Central memory CD8-positive, alpha-beta T cell (primary cell): ENCODE data around the gene C1R.
A peak's percentile ranks its signal among the peaks of the same experiment; 100 is the strongest.

Experiments used
- ATAC-seq: fragments of 150-1000 bp; cut with Tn5 transposase; replicated peaks from 2 replicates; pipeline ENCODE4 v1.10.0; 2022; ENCODE audit warnings: mild to moderate bottlenecking, moderate FRiP score, moderate number of reproducible peaks; ENCODE audit not compliant: poor library complexity, severe bottlenecking; ENCODE audit errors: extremely low read depth
- DNase-seq, 2 donors: peaks; one replicate each; pipeline ENCODE4 v3.0.0; 2021; ENCODE audit warnings: low spot score in 2 of 2
- H3K27ac Mint-ChIP-seq: one replicate; pipeline ENCODE4 v1.8.0; 2022; ENCODE audit warnings: low read depth, mild to moderate bottlenecking, moderate library complexity, mixed read lengths
- H3K27me3 Mint-ChIP-seq: one replicate; pipeline ENCODE4 v1.8.0; 2022; ENCODE audit warnings: mixed read lengths
- H3K36me3 Mint-ChIP-seq: one replicate; pipeline ENCODE4 v1.8.0; 2022; ENCODE audit warnings: mild to moderate bottlenecking, moderate library complexity, mixed read lengths; ENCODE audit not compliant: insufficient read depth
- H3K4me1 Mint-ChIP-seq: one replicate; pipeline ENCODE4 v1.8.0; 2022; ENCODE audit warnings: mixed read lengths
- H3K4me3 Mint-ChIP-seq: one replicate; pipeline ENCODE4 v1.8.0; 2022; ENCODE audit warnings: mild to moderate bottlenecking, moderate library complexity, mixed read lengths
- H3K9me3 Mint-ChIP-seq: one replicate; pipeline ENCODE4 v1.8.0; 2022; ENCODE audit warnings: mixed read lengths

Gene C1R

DNA sequence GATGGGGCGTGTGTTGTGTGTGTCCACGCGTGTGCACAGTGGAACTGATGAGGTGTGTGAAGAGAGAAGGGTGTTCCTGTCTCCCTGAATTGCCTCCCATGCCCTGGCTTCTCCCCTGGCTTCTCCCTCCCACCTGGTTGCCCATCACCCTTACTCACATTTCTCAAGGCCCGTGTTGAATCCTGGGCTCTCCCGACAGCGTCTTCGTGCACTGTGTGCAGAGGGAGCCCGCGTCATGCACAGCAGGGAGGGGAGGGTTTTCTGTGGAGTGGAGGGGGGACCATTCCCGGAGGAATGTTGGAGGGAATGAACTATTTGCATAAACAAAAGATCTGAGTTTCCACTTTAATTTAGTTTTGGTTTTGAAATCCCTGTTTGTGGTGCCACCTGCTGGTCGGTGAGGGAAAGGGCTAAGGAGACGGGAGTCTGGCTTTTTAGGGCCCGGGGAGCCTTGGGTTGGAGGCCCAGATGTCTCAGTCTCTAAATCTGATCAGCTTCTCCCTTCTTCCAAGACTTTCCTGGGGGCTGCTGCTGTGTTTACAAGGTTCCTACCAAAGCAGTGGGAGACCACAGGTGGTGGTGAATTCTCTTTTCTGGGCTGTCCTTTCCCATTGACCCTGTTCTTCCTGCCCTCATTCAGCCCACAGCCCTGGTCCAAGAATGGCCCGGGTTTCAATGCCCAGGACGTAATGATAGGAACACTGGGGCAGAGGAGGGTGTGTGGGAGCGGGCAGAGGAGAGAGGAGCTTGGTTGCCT, at the start of gene C1R:
TSS of gene C1R (minus strand) at position 217 of the 757 bp plus-strand sequence. CDS start at position 160, 57 bp downstream.
- no peaks in the 10 kb centered on the region for H3K27me3 Mint-ChIP-seq
- DNase-seq (peak; percentile 54 to 56), ATAC-seq (peak; percentile 64)
- H3K36me3 Mint-ChIP-seq: peaks cover 4% of the 10 kb centered on the region
- peaks cover 14% of the 10 kb centered on the region for H3K4me1 Mint-ChIP-seq
- no peak within 1 kb of the TSS for H3K27ac Mint-ChIP-seq
- peak within 1 kb of the TSS; percentile 79 for H3K4me3 Mint-ChIP-seq
- no peaks in the 10 kb centered on the region for H3K9me3 Mint-ChIP-seq

DNA sequence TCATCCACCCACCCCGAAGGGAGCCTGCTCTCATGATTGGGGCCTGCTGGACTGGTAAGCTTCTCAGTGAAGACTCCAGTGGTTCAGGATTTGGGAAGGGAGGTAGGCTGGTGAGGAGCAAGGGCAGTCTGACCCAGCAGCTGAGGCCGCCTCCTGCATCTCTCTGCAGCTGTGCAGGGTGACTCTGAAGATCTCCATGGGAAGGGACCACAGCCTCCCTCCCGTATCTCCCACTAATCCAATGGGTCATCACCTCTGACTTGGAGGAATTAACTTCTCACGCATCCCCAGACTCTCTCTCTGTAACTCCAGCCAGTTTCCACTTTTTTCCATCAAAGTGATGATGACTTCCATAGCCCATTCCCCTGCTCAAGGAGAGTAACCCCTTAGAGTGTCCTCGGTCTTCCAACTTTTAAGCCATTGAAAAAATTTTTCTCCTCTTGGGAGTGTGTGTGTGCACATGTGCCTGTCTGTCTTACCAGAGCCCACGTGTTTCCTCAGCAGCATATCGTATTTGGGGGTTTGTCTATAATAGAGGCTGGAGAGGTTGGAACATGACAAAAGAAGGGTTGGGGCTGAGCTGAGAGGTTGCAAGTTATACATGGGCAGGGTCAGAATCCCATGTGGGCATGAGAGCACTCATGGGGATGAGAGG, 49.2 kb upstream of the C1R start:
- Mint-ChIP-seq H3K27me3 (no peaks in the 10 kb centered on the region), H3K4me1 (no peaks in the 10 kb centered on the region), H3K27ac (peak overlapping the region; percentile 30), H3K4me3 (no peak overlapping the region), H3K36me3 (peaks cover 23% of the 10 kb centered on the region), H3K9me3 (no peaks in the 10 kb centered on the region)
- DNase-seq: no peak
- no peak for ATAC-seq

DNA sequence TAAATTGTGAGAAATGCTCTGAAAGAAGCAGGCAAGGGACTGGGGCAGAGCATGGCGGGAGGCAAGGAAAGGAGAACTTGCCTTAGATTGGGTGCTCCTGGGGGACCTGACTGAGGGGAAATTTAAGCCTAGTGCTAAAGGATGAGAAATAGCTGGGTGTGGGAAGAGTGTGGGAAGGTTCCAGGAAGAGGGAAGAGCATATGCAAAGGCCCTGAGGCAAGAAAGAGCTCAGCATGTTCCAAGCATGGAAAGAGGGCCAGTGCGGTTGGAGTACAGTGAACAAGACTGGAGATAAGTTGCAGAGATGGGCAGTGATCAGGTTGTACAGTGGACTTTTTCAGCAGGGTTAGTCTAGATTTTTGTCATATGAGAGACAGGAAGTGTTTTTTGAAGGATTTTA, 47.0 kb upstream of the C1R start:
- Mint-ChIP-seq H3K27ac (no peak overlapping the region), H3K27me3 (no peaks in the 10 kb centered on the region), H3K9me3 (no peaks in the 10 kb centered on the region), H3K4me3 (no peak overlapping the region), H3K36me3 (peaks cover 23% of the 10 kb centered on the region), H3K4me1 (peaks cover 4% of the 10 kb centered on the region)
- ATAC-seq (no peak), DNase-seq (no peak)

DNA sequence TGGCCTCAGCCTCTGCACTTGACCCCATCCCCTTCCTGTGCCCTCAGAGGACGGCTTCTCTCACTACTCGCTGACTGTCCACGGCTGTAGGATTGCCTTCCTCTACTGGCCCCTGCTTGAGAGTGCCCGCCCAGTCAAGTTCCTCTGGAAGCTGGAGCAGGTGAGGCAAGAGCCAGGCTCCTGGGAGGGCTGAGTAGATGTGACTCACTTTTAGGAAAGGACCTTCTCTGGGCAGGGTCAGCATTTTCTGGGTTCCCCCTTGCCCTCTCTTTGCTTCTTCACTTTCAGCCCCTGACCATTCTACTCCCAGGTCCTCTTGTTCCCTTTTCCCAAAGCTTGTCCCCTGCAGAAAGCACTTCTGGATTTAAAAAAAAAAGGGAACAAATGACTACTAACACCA, 45.7 kb upstream of the C1R start:
- DNase-seq (no peak), ATAC-seq (no peak)
- no peak overlapping the region for H3K4me3 Mint-ChIP-seq
- no peaks in the 10 kb centered on the region for H3K27me3 Mint-ChIP-seq
- peaks cover 4% of the 10 kb centered on the region for H3K4me1 Mint-ChIP-seq
- H3K9me3 Mint-ChIP-seq: no peaks in the 10 kb centered on the region
- no peak overlapping the region for H3K27ac Mint-ChIP-seq
- peaks cover 23% of the 10 kb centered on the region for H3K36me3 Mint-ChIP-seq

DNA sequence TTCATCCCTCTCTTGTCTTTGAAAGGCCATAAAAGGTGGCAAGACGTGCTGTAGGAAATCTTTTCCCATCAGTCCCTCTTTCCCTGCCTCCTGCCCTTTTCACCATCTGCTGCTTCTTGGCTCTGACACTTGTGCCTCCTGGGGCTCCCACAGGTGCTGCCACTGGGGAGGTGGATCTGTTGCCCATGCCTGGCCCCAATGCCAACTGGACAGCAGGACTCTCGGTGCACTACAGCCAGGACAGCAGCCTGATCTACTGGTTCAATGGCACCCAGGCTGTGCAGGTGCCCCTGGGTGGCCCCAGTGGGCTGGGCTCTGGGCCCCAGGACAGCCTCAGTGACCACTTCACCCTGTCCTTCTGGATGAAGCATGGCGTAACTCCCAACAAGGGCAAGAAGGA, 44.4 kb upstream of the C1R start:
- no peaks in the 10 kb centered on the region for H3K9me3 Mint-ChIP-seq

DNA sequence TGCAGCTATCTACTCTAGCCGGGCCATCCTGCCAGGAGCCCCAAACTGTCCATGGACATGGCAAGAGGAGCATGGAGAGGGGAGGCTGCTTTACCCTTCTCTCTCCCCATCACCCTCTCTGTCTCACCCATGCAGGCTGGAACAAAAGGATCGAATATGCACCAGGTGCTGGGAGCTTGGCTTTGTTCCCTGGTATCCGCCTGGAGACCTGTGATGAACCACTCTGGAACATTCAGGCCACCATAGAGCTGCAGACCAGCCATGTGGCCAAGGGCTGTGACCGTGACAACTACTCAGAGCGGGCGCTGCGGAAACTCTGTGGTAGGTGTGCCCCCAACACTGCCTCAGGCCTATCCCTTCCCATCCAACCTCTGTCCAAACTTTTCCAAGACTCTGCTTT, 43.8 kb upstream of the C1R start:
- peaks cover 22% of the 10 kb centered on the region for H3K4me1 Mint-ChIP-seq
- H3K9me3 Mint-ChIP-seq: no peaks in the 10 kb centered on the region
- DNase-seq (no peak), ATAC-seq (no peak)
- H3K27ac Mint-ChIP-seq: no peak overlapping the region
- H3K4me3 Mint-ChIP-seq: no peak overlapping the region
- H3K27me3 Mint-ChIP-seq: no peaks in the 10 kb centered on the region
- peaks cover 13% of the 10 kb centered on the region for H3K36me3 Mint-ChIP-seq

More for the DNA sequence above, 44.4 kb upstream of the C1R start:
- ATAC-seq (no peak), DNase-seq (no peak)
- Mint-ChIP-seq H3K36me3 (peaks cover 16% of the 10 kb centered on the region), H3K27ac (no peak overlapping the region), H3K4me1 (peaks cover 16% of the 10 kb centered on the region), H3K27me3 (no peaks in the 10 kb centered on the region), H3K4me3 (no peak overlapping the region)

DNA sequence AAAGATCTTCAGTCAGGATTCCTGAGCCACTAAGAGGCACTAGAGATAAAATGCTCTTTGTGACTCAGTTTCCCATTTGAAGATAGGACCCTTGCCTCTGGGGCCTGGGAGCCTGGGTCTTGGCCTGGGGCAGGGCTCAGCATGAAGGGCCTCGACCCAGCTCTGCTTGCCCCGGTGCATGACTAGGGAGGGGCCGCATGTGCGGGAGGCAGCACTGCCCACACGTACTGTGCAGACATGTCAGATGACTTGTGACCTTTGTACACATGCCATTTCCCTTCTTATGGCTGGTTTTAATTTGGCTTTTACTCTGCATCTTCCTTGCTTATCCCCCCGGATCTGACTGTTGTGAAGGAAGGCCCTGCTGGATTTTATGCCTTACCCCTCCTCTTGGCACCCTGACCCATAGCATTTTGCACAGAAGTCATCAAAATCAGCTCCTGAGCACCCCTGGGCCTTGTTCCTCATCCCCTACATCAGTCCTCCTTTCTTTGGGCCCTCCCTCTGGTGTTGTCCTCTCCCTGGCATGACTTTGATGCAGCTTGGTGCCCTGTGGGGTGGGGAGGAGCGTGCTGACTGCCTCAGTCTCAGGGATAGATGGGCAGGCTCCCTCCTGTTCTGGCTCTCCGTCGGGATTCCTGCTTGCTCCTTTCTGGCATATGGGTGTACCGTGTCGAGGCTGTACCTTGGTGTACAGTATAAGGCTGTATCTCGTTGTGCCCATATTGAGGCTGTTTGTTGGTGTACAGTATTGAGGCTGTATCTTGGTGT, 42.3 kb upstream of the C1R start:
- Mint-ChIP-seq H3K4me1 (peaks cover 31% of the 10 kb centered on the region), H3K27ac (no peak overlapping the region), H3K36me3 (peaks cover 20% of the 10 kb centered on the region), H3K9me3 (no peaks in the 10 kb centered on the region), H3K4me3 (no peak overlapping the region), H3K27me3 (no peaks in the 10 kb centered on the region)
- DNase-seq (no peak), ATAC-seq (no peak)

DNA sequence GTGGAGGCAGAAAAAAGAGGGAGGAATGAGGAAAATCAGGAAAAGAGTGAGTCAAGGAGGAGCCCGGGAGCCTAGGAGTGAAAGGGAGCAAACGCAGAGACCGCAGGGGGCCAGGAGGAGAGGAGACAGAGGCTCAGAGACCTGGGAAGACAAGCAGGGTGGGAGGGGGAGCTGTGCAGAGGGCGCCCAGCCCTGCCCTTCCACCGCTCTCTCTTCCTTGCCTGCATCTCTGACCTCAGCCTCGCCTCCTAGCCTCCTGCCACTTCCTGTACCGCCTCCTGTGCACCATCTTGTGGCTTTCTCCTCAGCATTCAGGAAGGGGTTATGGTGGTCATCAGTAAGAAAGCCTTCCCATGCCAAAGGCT, 39.2 kb upstream of the C1R start:
- Mint-ChIP-seq H3K27me3 (no peaks in the 10 kb centered on the region), H3K4me1 (peaks cover 40% of the 10 kb centered on the region), H3K36me3 (peaks cover 15% of the 10 kb centered on the region), H3K27ac (peak overlapping the region; percentile 96), H3K4me3 (peak overlapping the region; percentile 99), H3K9me3 (no peaks in the 10 kb centered on the region)
- ATAC-seq: no peak
- no peak for DNase-seq

DNA sequence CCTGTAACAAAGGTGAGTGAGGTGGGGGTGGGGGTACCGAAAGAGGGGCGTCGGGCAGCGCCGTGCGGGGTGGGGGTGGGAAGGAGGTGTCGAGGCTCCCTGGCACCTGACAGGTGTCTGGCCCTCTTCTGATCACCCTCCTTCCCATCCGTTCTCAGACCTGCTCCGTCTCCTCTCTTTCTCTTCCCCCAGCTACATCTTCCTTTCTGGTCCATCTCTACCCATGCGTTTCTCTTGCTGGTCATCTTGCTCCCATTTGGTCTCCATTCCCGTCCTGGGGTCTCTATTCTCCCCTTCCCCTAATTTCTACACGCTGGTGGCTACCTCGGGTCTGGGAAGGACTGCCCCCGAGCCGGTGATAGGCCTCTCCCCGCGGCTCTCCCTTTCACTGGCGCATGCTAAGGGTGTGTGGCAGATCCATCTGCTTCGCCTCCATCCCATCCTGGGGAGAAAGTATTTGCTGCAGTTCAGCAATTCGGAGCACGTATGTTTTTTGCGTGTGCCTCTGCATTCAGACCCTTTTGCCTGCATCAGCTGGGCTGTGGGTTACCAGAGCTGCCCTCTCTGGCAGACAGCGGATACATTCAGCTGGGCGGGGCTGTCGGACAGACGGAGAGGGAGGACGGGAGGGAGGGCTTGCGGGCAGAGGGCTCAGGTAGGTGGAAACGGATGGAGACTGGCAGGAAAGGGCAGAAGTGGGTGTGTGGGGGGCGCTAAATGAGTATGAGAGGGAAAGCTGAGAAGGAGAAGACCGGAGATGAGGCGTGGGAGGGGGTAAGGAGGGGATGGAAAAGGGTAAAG, 38.7 kb upstream of the C1R start:
- Mint-ChIP-seq H3K36me3 (peaks cover 15% of the 10 kb centered on the region), H3K4me1 (peaks cover 40% of the 10 kb centered on the region), H3K9me3 (no peaks in the 10 kb centered on the region), H3K27ac (peak overlapping the region; percentile 96), H3K27me3 (no peaks in the 10 kb centered on the region), H3K4me3 (peak overlapping the region; percentile 99)
- DNase-seq (no peak), ATAC-seq (peak; percentile 34)

DNA sequence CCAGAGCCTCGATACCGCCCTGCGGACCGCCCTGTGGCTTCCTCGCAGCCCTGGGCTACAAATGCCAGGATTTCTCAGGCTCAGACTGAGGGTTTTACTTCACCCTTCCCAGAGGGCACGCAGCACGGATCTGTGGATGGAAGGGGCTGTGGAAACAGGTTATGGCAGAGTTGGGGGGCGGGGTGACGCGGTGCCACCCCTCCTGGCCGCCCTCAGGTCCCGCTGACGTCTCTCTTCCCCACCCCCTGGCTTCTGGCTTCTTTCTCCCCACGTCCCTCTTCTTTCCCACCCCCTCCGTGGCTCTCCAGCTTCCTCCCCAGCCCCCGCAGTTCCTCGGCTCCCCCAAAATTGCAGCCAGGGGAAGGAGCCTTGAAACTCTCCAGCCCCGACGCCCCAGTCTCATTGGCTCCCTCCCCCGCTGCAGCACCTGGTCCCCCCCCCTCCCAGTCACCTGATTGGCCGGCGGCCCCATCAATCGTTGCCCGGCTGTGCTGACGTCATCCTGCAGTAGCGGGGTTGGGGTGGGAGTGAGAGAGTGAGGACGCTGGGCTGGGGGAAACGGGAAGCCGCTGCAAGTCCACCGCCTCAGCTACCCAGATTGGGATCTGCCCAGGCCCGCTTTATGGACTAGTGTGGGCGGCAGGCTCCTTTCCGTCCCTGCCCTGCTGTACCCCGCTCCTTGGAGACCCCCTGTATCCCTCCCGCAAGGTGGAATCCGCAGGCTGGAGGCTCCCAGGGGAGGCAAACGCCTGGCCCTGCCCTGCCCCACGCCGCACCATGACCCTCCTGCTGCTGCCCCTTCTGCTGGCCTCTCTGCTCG, 37.8 kb upstream of the C1R start, which contains the start of gene CLSTN3:
TSS of gene CLSTN3 (plus strand) at position 500 of the 820 bp plus-strand sequence. CDS start at position 778, 278 bp downstream.
- no peaks in the 10 kb centered on the region for H3K27me3 Mint-ChIP-seq
- H3K9me3 Mint-ChIP-seq: no peaks in the 10 kb centered on the region
- DNase-seq (peak; percentile 72 to 79), ATAC-seq (peak; percentile 89)
- H3K4me1 Mint-ChIP-seq: peaks cover 40% of the 10 kb centered on the region
- peak within 1 kb of the TSS; percentile 99 for H3K4me3 Mint-ChIP-seq
- H3K36me3 Mint-ChIP-seq: peaks cover 11% of the 10 kb centered on the region
- peak within 1 kb of the TSS; percentile 96 for H3K27ac Mint-ChIP-seq

DNA sequence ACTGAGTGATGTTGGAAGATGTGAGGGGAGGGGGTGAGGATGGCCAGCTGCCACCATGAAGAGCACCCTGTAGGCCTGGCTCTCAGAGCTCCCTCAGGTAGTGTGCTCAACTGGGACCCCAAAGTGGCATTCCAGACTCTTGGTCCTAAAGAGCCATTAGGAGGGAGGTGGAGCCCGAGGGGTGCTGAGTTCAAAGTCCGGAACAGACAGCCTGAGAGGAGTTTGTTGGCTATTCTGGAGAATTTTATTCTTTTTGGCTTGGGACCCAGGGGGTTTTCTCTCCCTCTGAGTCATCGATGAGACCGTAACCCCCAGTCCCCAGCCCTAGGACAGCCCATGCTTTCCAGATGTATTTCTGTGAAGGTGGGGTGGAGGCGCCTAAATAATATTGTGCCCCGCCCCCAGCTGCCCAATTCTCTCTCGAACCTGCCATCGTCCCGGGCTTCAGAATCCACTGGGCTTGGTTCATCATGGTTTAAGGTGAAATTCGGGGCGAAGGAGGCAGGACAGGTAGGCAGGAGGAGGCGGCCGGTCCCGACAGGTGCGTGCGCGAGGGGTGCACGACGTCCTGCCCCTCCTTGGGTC, 37.1 kb upstream of the C1R start:
- peak; percentile 2 for ATAC-seq
- Mint-ChIP-seq H3K4me1 (peaks cover 35% of the 10 kb centered on the region), H3K36me3 (peaks cover 10% of the 10 kb centered on the region), H3K27ac (peak overlapping the region; percentile 96), H3K4me3 (peak overlapping the region; percentile 99), H3K27me3 (no peaks in the 10 kb centered on the region), H3K9me3 (no peaks in the 10 kb centered on the region)
- no peak for DNase-seq
